ENCODE measurements around the gene ZNF469. TPM values are rescaled to one million over a fixed set of nuclear protein-coding genes. Genes with fewer than 3 reads are reported as not detected.
"Not testable (repeated sequence)": the region's sequence is repeated elsewhere in the genome, so short reads cannot be mapped to it uniquely, and the experiment has no call there.

The ZNF469 gene
- polyA plus RNA-seq, 1 donor from 2014 or later = not detected

DNA sequence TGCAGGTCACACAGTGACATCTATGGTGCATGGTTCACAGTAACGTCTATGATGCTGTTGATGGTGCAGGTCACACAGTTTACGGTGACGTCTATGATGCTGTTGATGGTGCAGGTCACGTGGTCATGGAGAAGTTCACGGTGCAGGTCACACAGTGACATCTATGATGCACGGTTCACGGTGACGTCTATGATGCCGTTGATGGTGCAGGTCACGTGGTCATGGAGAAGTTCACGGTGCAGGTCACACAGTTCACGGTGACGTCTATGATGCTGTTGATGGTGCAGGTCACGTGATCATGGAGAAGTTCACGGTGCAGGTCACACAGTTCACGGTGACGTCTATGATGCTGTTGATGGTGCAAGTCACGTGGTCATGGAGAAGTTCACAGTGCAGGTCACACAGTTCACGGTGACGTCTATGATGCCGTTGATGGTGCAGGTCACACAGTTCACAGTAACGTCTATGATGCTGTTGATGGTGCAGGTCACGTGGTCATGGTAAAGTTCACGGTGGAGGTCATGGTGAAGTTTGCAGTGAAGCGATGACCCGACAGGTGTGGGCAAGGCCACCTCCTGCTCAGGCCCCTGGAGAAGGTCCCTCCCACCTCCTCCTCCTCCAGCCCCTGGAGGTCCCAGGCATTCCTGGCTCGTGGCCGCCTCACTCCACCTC, 27.7 kb downstream of the ZNF469 start:
- not testable (repeated sequence) for H3K79me2 ChIP-seq (replicated peaks; ENCODE audit: insufficient read depth, low read length); H3K36me3 ChIP-seq (ENCODE audit: insufficient read depth, low read length); H3K9me2 ChIP-seq (ENCODE audit: insufficient read depth, low read length); H3F3A ChIP-seq (ENCODE audit: insufficient read depth, low read length, poor library complexity, severe bottlenecking); H4K20me1 ChIP-seq (ENCODE audit: insufficient read depth); H3K9me3 ChIP-seq (ENCODE audit: low read length); H3K9ac ChIP-seq (ENCODE audit: low read length); H3K27ac ChIP-seq (ENCODE audit: low read length); H3K4me2 ChIP-seq (ENCODE audit: low read length); H3K27me3 ChIP-seq (ENCODE audit: insufficient read depth, low read depth, low read length); H3K4me3 ChIP-seq (ENCODE audit: low read length); H2AFZ ChIP-seq (ENCODE audit: low read depth, low read length)

DNA sequence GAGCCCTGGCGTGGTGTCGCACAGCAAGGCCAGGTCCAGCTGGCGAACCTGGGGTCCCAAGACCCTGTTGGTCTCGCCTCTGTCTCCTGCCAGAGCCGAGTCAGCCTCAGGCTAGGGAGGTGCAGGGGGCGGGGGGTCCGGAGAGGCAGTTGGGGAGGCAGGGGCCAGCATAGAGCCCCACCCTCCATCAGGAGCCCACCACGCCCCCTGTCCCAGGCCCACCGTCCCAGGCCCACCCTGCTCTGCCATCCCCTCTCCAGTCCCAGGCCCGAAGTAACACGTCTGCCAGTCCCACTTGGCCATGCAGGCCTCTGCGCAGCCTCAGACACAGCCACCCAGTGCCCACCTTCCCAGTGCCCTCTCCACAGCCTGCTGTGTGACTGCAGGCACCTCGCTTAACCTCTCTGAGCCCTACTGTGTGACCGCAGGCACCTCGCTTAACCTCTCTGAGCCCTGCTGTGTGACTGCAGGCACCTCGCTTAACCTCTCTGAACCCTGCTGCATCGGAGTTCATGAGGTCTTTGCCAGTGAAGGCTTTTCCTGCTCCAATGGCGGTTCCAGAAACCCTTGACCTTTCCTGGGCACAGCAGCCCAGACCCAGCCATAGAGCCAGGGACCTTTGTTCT, 29.3 kb downstream of the ZNF469 start:
- no peaks in the 10 kb centered on the region for H3K79me2 ChIP-seq (replicated peaks; ENCODE audit: insufficient read depth, low read length)
- H3K9me3 ChIP-seq (ENCODE audit: low read length) = no peaks in the 10 kb centered on the region
- H3K36me3 ChIP-seq (ENCODE audit: insufficient read depth, low read length) = no peaks in the 10 kb centered on the region
- H3K9me2 ChIP-seq (ENCODE audit: insufficient read depth, low read length) = no peaks in the 10 kb centered on the region
- H3K27me3 ChIP-seq (ENCODE audit: insufficient read depth, low read depth, low read length) = no peaks in the 10 kb centered on the region
- H3F3A ChIP-seq (ENCODE audit: insufficient read depth, low read length, poor library complexity, severe bottlenecking) = no peaks in the 10 kb centered on the region
- H2AFZ ChIP-seq (ENCODE audit: low read depth, low read length) = no peak overlapping the region
- no peak for TF ChIP-seq MXI1 (conservative IDR thresholded peaks at IDR 0.05; ENCODE audit: poor library complexity, severe bottlenecking)
- no peak overlapping the region for H3K4me3 ChIP-seq (ENCODE audit: low read length)
- no peak overlapping the region for H3K4me2 ChIP-seq (ENCODE audit: low read length)
- no peak overlapping the region for H3K9ac ChIP-seq (ENCODE audit: low read length)
- H4K20me1 ChIP-seq (ENCODE audit: insufficient read depth) = no peaks in the 10 kb centered on the region
- no peak overlapping the region for H3K27ac ChIP-seq (ENCODE audit: low read length)

DNA sequence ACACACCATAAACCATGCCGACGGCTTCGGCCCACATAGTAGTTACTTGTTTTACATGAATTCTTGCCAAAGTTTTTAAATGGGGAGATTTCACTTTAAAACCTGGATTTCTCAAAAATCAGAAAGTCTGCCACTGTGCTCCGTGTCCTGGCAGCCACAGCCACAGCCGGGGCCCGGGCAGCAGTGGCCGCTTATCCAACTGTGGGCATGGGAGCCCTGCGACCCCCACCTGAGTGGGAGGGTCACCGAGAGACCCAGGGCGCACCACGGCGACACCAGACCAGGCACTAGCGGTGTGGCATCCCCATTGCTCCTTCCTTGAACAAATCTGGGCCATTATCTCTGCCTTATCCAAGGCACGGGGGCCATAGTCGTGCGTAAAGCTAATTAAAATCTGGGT, 30.0 kb downstream of the ZNF469 start:
- no peak overlapping the region for H3K27ac ChIP-seq (ENCODE audit: low read length)
- no peaks in the 10 kb centered on the region for H4K20me1 ChIP-seq (ENCODE audit: insufficient read depth)
- no peaks in the 10 kb centered on the region for H3K9me2 ChIP-seq (ENCODE audit: insufficient read depth, low read length)
- no peaks in the 10 kb centered on the region for H3K9me3 ChIP-seq (ENCODE audit: low read length)
- no peaks in the 10 kb centered on the region for H3K79me2 ChIP-seq (replicated peaks; ENCODE audit: insufficient read depth, low read length)
- no peaks in the 10 kb centered on the region for H3K36me3 ChIP-seq (ENCODE audit: insufficient read depth, low read length)
- no peaks in the 10 kb centered on the region for H3F3A ChIP-seq (ENCODE audit: insufficient read depth, low read length, poor library complexity, severe bottlenecking)
- H3K27me3 ChIP-seq (ENCODE audit: insufficient read depth, low read depth, low read length) = no peaks in the 10 kb centered on the region
- H2AFZ ChIP-seq (ENCODE audit: low read depth, low read length) = no peak overlapping the region
- no peak overlapping the region for H3K4me3 ChIP-seq (ENCODE audit: low read length)
- TF ChIP-seq, protein P1, sequence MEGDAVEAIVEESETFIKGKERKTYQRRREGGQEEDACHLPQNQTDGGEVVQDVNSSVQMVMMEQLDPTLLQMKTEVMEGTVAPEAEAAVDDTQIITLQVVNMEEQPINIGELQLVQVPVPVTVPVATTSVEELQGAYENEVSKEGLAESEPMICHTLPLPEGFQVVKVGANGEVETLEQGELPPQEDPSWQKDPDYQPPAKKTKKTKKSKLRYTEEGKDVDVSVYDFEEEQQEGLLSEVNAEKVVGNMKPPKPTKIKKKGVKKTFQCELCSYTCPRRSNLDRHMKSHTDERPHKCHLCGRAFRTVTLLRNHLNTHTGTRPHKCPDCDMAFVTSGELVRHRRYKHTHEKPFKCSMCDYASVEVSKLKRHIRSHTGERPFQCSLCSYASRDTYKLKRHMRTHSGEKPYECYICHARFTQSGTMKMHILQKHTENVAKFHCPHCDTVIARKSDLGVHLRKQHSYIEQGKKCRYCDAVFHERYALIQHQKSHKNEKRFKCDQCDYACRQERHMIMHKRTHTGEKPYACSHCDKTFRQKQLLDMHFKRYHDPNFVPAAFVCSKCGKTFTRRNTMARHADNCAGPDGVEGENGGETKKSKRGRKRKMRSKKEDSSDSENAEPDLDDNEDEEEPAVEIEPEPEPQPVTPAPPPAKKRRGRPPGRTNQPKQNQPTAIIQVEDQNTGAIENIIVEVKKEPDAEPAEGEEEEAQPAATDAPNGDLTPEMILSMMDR (IDR thresholded peaks at IDR 0.05; ENCODE audit: poor library complexity, severe bottlenecking) = no peak
- no peak for TF ChIP-seq MXI1 (conservative IDR thresholded peaks at IDR 0.05; ENCODE audit: poor library complexity, severe bottlenecking)
- no peak overlapping the region for H3K9ac ChIP-seq (ENCODE audit: low read length)
- H3K4me2 ChIP-seq (ENCODE audit: low read length) = no peak overlapping the region

DNA sequence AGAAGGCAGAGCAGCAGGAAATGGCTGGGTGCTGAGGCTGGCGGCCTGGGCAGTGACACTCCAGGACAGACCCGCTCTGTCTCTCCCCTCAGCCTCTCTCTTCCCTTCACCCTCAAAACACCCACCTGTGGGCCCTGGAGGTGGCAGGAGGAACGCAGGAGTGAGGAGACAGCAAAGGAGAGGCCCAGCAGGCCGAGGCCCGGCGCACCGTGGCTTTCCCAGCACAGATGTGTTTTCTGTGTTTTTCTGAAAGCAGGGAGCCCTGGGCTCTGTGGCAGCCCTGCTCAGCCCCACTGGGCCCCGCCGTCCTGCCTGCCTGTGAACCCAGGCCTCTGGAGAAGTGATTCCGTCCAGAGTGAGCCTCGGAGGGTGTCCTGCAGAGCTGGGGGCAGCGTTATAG, 30.5 kb downstream of the ZNF469 start:
- Histone ChIP-seq H3F3A (ENCODE audit: insufficient read depth, low read length, poor library complexity, severe bottlenecking) (no peaks in the 10 kb centered on the region), H4K20me1 (ENCODE audit: insufficient read depth) (no peaks in the 10 kb centered on the region), H3K9ac (ENCODE audit: low read length) (no peak overlapping the region), H3K27ac (ENCODE audit: low read length) (no peak overlapping the region), H3K9me2 (ENCODE audit: insufficient read depth, low read length) (no peaks in the 10 kb centered on the region), H3K4me2 (ENCODE audit: low read length) (no peak overlapping the region), H2AFZ (ENCODE audit: low read depth, low read length) (no peak overlapping the region), H3K27me3 (ENCODE audit: insufficient read depth, low read depth, low read length) (no peaks in the 10 kb centered on the region), H3K4me3 (ENCODE audit: low read length) (no peak overlapping the region), H3K36me3 (ENCODE audit: insufficient read depth, low read length) (no peaks in the 10 kb centered on the region), H3K9me3 (ENCODE audit: low read length) (no peaks in the 10 kb centered on the region), H3K79me2 (replicated peaks; ENCODE audit: insufficient read depth, low read length) (no peaks in the 10 kb centered on the region)
- no peak for TF ChIP-seq MXI1 (conservative IDR thresholded peaks at IDR 0.05; ENCODE audit: poor library complexity, severe bottlenecking)
- no peak for TF ChIP-seq EP300 (conservative IDR thresholded peaks at IDR 0.05; ENCODE audit: poor library complexity, severe bottlenecking)
- TF ChIP-seq POLR2AphosphoS5 (IDR thresholded peaks at IDR 0.05) = no peak
- TF ChIP-seq, protein P2, sequence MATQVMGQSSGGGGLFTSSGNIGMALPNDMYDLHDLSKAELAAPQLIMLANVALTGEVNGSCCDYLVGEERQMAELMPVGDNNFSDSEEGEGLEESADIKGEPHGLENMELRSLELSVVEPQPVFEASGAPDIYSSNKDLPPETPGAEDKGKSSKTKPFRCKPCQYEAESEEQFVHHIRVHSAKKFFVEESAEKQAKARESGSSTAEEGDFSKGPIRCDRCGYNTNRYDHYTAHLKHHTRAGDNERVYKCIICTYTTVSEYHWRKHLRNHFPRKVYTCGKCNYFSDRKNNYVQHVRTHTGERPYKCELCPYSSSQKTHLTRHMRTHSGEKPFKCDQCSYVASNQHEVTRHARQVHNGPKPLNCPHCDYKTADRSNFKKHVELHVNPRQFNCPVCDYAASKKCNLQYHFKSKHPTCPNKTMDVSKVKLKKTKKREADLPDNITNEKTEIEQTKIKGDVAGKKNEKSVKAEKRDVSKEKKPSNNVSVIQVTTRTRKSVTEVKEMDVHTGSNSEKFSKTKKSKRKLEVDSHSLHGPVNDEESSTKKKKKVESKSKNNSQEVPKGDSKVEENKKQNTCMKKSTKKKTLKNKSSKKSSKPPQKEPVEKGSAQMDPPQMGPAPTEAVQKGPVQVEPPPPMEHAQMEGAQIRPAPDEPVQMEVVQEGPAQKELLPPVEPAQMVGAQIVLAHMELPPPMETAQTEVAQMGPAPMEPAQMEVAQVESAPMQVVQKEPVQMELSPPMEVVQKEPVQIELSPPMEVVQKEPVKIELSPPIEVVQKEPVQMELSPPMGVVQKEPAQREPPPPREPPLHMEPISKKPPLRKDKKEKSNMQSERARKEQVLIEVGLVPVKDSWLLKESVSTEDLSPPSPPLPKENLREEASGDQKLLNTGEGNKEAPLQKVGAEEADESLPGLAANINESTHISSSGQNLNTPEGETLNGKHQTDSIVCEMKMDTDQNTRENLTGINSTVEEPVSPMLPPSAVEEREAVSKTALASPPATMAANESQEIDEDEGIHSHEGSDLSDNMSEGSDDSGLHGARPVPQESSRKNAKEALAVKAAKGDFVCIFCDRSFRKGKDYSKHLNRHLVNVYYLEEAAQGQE (IDR thresholded peaks at IDR 0.05; ENCODE audit: borderline replicate concordance) = no peak
- TF ChIP-seq TAF1 (IDR thresholded peaks at IDR 0.05; ENCODE audit: low read depth) = no peak
- TF ChIP-seq RAD21 (conservative IDR thresholded peaks at IDR 0.05) = no peak
- no peak for TF ChIP-seq SMC3 (conservative IDR thresholded peaks at IDR 0.05; ENCODE audit: poor library complexity)
- TF ChIP-seq EZH2 (IDR thresholded peaks at IDR 0.05; ENCODE audit: borderline replicate concordance, insufficient read depth, low read length, poor library complexity, severe bottlenecking) = no peak
- TF ChIP-seq, protein P1 (IDR thresholded peaks at IDR 0.05; ENCODE audit: poor library complexity, severe bottlenecking) = no peak

Measured in neural cell (in vitro differentiated cells).